Caco-2 (cell line): ENCODE results near the gene GAREM1. TPM values are rescaled to one million over a fixed set of nuclear protein-coding genes. Genes with fewer than 3 reads are reported as not detected.

Experiments
- BruUV-seq: library from RNA; stranded (reverse); fragments of 400-500 nt; replicated peaks from 2 replicates; lab custom pipeline; 2021; lab: Mats Ljungman, UMichigan
- CTCF ChIA-PET: fragments of 300-600 bp; sonication (Branson Sonifier 250); formaldehyde crosslinking; loops from one replicate; lab custom pipeline; 2022; ENCODE audit warnings: antibody characterized with exemption; lab: Charles Lee
- POLR2A ChIA-PET: fragments of 300-600 bp; sonication (Branson Sonifier 250); formaldehyde crosslinking; loops from one replicate; lab custom pipeline; 2022; ENCODE audit warnings: antibody characterized with exemption; lab: Charles Lee
- DNase-seq, 2 experiments: peaks; one replicate each; pipeline versions ENCODE4 v3.0.0 to v3.0.0-alpha.2; 2020 to 2022
- H3K27me3 ChIP-seq: replicated peaks from 2 replicates; pipeline ENCODE4 v1.6.0; 2011; ENCODE audit warnings: low read length; ENCODE audit not compliant: control insufficient read depth, insufficient read depth
- H3K36me3 ChIP-seq: 2 replicates; pipeline ENCODE4 v1.5.1; 2011; ENCODE audit warnings: low read length; ENCODE audit not compliant: control insufficient read depth, insufficient read depth
- H3K4me1 ChIP-seq: fragments of 250-450 bp; sonication (Bioruptor Pico); 2 replicates; pipeline ENCODE4 v1.5.1; 2020; ENCODE audit warnings: mild to moderate bottlenecking
- H3K4me3 ChIP-seq: 2 replicates; pipeline ENCODE4 v1.5.1; 2011; ENCODE audit warnings: low read depth, mild to moderate bottlenecking, control low read depth, low read length
- H3K9me3 ChIP-seq: fragments of 250-450 bp; sonication (Bioruptor Pico); 2 replicates; pipeline ENCODE4 v1.5.1; 2020; ENCODE audit warnings: mild to moderate bottlenecking, moderate library complexity
- H3K27ac Mint-ChIP-seq: one replicate; pipeline ENCODE4 v1.8.0; 2022; ENCODE audit warnings: mixed read lengths; ENCODE audit not compliant: unreplicated experiment
- H3K27me3 Mint-ChIP-seq: one replicate; pipeline ENCODE4 v1.8.0; 2022; ENCODE audit warnings: mixed read lengths; ENCODE audit not compliant: insufficient read depth, unreplicated experiment
- H3K36me3 Mint-ChIP-seq: one replicate; pipeline ENCODE4 v1.8.0; 2022; ENCODE audit warnings: mild to moderate bottlenecking, mixed read lengths; ENCODE audit not compliant: insufficient read depth, unreplicated experiment
- H3K4me1 Mint-ChIP-seq: one replicate; pipeline ENCODE4 v1.8.0; 2022; ENCODE audit warnings: low read depth, mixed read lengths; ENCODE audit not compliant: unreplicated experiment
- H3K4me3 Mint-ChIP-seq: one replicate; pipeline ENCODE4 v1.8.0; 2022; ENCODE audit warnings: mild to moderate bottlenecking, moderate library complexity, mixed read lengths; ENCODE audit not compliant: unreplicated experiment
- H3K9me3 Mint-ChIP-seq: one replicate; pipeline ENCODE4 v1.8.0; 2022; ENCODE audit warnings: mixed read lengths; ENCODE audit not compliant: unreplicated experiment
- intact Hi-C: fragments of 100-400 bp; cut with micrococcal nuclease; formaldehyde crosslinking; loops from one replicate; pipeline ENCODE4 v1.10.0; 2022; ENCODE audit not compliant: unreplicated experiment
- total RNA-seq: library from RNA; stranded (reverse); gene quantifications from 2 replicates; pipeline ENCODE4 v1.2.3, GENCODE V29; 2022
- TF ChIP-seq, protein P1 (sequence below), 2 experiments: fragments of 200-600 bp in 1 of 2; IDR thresholded peaks; 1 replicate in 1 of 2; 2 replicates in 1 of 2; pipeline versions ENCODE4 v1.5.1 to v1.8.0; 2011 to 2022; ENCODE audit warnings: antibody characterized with exemption in 1 of 2, control low read depth in 1 of 2, inconsistent platforms in 1 of 2, low read depth in 1 of 2, low read length in 1 of 2, mild to moderate bottlenecking in 1 of 2, moderate library complexity in 1 of 2; ENCODE audit not compliant: insufficient read depth in 1 of 2, severe bottlenecking in 1 of 2, unreplicated experiment in 1 of 2

GAREM1 gene
- total RNA-seq, 1 experiment from 2014 or later, result 0.50 TPM

DNA sequence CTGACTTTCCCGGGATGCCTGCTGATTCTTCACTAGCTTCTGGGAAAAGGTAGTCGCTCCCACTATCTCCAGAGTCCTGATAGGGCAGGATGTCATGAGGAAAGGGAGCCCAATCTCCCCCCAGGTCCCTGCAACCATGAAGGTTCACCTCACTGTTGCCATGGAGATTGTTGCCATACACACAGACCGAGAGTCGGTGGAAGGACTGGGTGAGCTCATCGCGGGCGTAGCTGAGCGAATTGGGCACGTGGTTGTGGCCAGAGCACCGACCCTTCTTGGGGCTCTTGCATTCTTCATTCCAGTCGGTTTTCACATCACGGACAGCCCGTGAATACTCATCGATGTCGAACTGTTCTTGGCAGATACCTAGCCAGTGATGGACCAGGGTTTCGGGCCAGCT lies 183.4 kb downstream of the GAREM1 start:
- DNase-seq, result no peak
- no peak overlapping the region for H3K4me3 Mint-ChIP-seq
- POLR2A ChIA-PET, result no interaction called here
- Histone ChIP-seq H3K36me3 (no peaks in the 10 kb centered on the region), H3K27me3 (no peaks in the 10 kb centered on the region), H3K4me1 (no peaks in the 10 kb centered on the region), H3K4me3 (no peak overlapping the region), H3K9me3 (no peaks in the 10 kb centered on the region)
- no peaks in the 10 kb centered on the region for H3K27me3 Mint-ChIP-seq
- TF ChIP-seq, protein P1, sequence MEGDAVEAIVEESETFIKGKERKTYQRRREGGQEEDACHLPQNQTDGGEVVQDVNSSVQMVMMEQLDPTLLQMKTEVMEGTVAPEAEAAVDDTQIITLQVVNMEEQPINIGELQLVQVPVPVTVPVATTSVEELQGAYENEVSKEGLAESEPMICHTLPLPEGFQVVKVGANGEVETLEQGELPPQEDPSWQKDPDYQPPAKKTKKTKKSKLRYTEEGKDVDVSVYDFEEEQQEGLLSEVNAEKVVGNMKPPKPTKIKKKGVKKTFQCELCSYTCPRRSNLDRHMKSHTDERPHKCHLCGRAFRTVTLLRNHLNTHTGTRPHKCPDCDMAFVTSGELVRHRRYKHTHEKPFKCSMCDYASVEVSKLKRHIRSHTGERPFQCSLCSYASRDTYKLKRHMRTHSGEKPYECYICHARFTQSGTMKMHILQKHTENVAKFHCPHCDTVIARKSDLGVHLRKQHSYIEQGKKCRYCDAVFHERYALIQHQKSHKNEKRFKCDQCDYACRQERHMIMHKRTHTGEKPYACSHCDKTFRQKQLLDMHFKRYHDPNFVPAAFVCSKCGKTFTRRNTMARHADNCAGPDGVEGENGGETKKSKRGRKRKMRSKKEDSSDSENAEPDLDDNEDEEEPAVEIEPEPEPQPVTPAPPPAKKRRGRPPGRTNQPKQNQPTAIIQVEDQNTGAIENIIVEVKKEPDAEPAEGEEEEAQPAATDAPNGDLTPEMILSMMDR (IDR thresholded peaks at IDR 0.05; ENCODE audit: insufficient read depth in 1 of 2, low read depth in 1 of 2, low read length in 1 of 2, severe bottlenecking in 1 of 2, unreplicated experiment in 1 of 2), result no peak
- CTCF ChIA-PET, result no interaction called here
- H3K36me3 Mint-ChIP-seq, result no peaks in the 10 kb centered on the region
- no TSS peak for BruUV-seq
- H3K27ac Mint-ChIP-seq, result no peak overlapping the region
- no peaks in the 10 kb centered on the region for H3K9me3 Mint-ChIP-seq
- intact Hi-C loops, result loop anchor here (5.0 to 10.0 kb wide), 2 partner anchors 88 to 265 kb away; no protein-coding TSS in a partner anchor
- H3K4me1 Mint-ChIP-seq, result no peaks in the 10 kb centered on the region

DNA sequence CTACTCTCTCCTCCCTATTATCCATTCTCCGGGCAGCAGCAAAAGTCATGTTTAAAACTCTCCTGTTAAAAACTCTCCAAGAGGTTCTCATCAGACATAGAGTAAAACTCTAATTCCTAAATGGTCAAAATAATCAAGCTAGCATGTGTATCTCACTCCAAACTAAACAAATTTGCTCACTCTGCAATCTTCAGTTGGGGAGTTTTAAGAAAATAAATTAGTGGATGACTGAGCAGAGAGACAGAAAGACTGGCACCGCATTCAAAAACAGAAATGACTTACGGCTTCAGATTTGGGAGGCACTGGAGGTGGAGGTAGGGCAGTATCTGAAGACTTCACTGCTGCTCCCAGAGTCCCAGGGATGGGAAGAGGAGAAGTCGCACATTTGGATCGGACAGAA lies 183.9 kb downstream of the GAREM1 start:
- Histone ChIP-seq H3K9me3 (no peaks in the 10 kb centered on the region), H3K4me1 (no peaks in the 10 kb centered on the region), H3K36me3 (no peaks in the 10 kb centered on the region), H3K27me3 (no peaks in the 10 kb centered on the region), H3K4me3 (no peak overlapping the region)
- TF ChIP-seq, protein P1 (IDR thresholded peaks at IDR 0.05; ENCODE audit: insufficient read depth in 1 of 2, low read depth in 1 of 2, low read length in 1 of 2, severe bottlenecking in 1 of 2, unreplicated experiment in 1 of 2), result no peak
- Mint-ChIP-seq H3K27ac (no peak overlapping the region), H3K4me1 (no peaks in the 10 kb centered on the region), H3K9me3 (no peaks in the 10 kb centered on the region), H3K36me3 (no peaks in the 10 kb centered on the region), H3K4me3 (no peak overlapping the region), H3K27me3 (no peaks in the 10 kb centered on the region)
- intact Hi-C loops, result loop anchor here (5.0 to 10.0 kb wide), 2 partner anchors 88 to 266 kb away; no protein-coding TSS in a partner anchor
- CTCF ChIA-PET, result no interaction called here
- no peak for DNase-seq
- BruUV-seq, result no TSS peak
- POLR2A ChIA-PET, result no interaction called here

DNA sequence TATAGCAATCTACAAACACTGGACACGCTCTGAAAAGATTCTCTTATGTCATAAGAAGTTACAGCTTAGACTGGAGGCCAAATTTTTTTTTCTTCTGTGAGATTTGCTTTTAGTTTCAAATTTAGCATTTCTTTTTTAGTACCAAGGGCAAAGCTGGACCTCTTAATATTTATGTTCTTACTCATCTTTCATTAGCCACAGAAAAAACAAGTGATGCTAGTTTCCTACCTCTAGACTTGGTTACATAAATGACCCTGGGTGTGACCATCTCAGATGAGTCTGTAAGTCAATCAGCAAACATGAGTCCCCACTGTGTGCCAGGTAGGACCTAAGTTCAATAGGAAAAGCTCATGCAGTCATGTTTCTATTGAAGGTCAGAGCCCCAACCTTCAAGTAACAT lies 186.4 kb downstream of the GAREM1 start:
- no TSS peak for BruUV-seq
- TF ChIP-seq, protein P1 (IDR thresholded peaks at IDR 0.05; ENCODE audit: insufficient read depth in 1 of 2, low read depth in 1 of 2, low read length in 1 of 2, severe bottlenecking in 1 of 2, unreplicated experiment in 1 of 2), result no peak
- Histone ChIP-seq H3K4me1 (no peaks in the 10 kb centered on the region), H3K4me3 (no peak overlapping the region), H3K27me3 (no peaks in the 10 kb centered on the region), H3K9me3 (no peaks in the 10 kb centered on the region), H3K36me3 (no peaks in the 10 kb centered on the region)
- no peaks in the 10 kb centered on the region for H3K27me3 Mint-ChIP-seq
- CTCF ChIA-PET, result interaction anchor here (1.0 kb wide), 1 partner anchor 187 kb away, joined by 3 read pairs; the partner anchor contains the start of gene GAREM1
- no peak overlapping the region for H3K27ac Mint-ChIP-seq
- no peak for DNase-seq
- POLR2A ChIA-PET, result no interaction called here
- intact Hi-C loops, result loop anchor here (10.0 kb wide), 1 partner anchor 91 kb away; no protein-coding TSS in a partner anchor
- H3K9me3 Mint-ChIP-seq, result no peaks in the 10 kb centered on the region
- no peaks in the 10 kb centered on the region for H3K4me1 Mint-ChIP-seq
- H3K36me3 Mint-ChIP-seq, result no peaks in the 10 kb centered on the region
- H3K4me3 Mint-ChIP-seq, result no peak overlapping the region
